GM12878 (cell line): ENCODE results near the gene STX16.

Experiments used
- ATF2 ChIP-seq: IDR thresholded peaks from 2 replicates; pipeline ENCODE4 v1.6.1; 2012; ENCODE audit warnings: low read length, inconsistent platforms
- ATF7 ChIP-seq: fragments of 450-650 bp; IDR thresholded peaks from 2 replicates; pipeline ENCODE4 v1.6.1; 2016; ENCODE audit warnings: low read depth, mild to moderate bottlenecking
- BCLAF1 ChIP-seq: fragments of 450-650 bp; IDR thresholded peaks from 2 replicates; pipeline ENCODE4 v1.6.1; 2017; ENCODE audit warnings: antibody characterized with exemption, mild to moderate bottlenecking, moderate library complexity
- CREB1 ChIP-seq: IDR thresholded peaks from 2 replicates; pipeline ENCODE4 v1.6.1; 2012; ENCODE audit warnings: low read depth, mild to moderate bottlenecking, inconsistent platforms
- CTCF ChIP-seq, 3 experiments: IDR thresholded peaks in 2 of 3; conservative IDR thresholded peaks in 1 of 3; 2 replicates each; pipeline ENCODE4 v1.5.1; 2011; ENCODE audit warnings: low read depth in 3 of 3, low read length in 3 of 3, mild to moderate bottlenecking in 3 of 3, control low read depth in 2 of 3, moderate library complexity in 2 of 3, inconsistent platforms in 1 of 3, mixed read lengths in 1 of 3; ENCODE audit not compliant: control insufficient read depth in 2 of 3, insufficient read depth in 1 of 3; ENCODE audit errors: extremely low read depth in 1 of 3
- FOXK2 ChIP-seq: fragments of 450-650 bp; IDR thresholded peaks from 2 replicates; pipeline ENCODE4 v1.6.1; 2017; ENCODE audit warnings: mild to moderate bottlenecking, moderate library complexity
- HDAC2 ChIP-seq: fragments of 200-600 bp; sonication (generic); IDR thresholded peaks from 2 replicates; pipeline ENCODE4 v1.6.1; 2017
- MTA2 ChIP-seq: fragments of 450-650 bp; IDR thresholded peaks from 2 replicates; pipeline ENCODE4 v1.6.1; 2016; ENCODE audit warnings: low read depth, mild to moderate bottlenecking, moderate library complexity
- PKNOX1 ChIP-seq: fragments of 450-650 bp; IDR thresholded peaks from 2 replicates; pipeline ENCODE4 v1.6.1; 2016; ENCODE audit warnings: mild to moderate bottlenecking
- POLR2A ChIP-seq: IDR thresholded peaks from 2 replicates; pipeline ENCODE4 v1.6.1; 2011; ENCODE audit warnings: low read depth, mild to moderate bottlenecking, low read length
- POLR2AphosphoS5 ChIP-seq: IDR thresholded peaks from 2 replicates; pipeline ENCODE4 v1.6.1; 2011; ENCODE audit warnings: mild to moderate bottlenecking, low read length, inconsistent platforms
- REST ChIP-seq: IDR thresholded peaks from 2 replicates; pipeline ENCODE4 v1.6.1; 2012; ENCODE audit warnings: mild to moderate bottlenecking, low read depth, low read length
- SREBF2 ChIP-seq: IDR thresholded peaks from 2 replicates; pipeline ENCODE4 v1.6.1; 2012; ENCODE audit warnings: mild to moderate bottlenecking, low read length

GRCh38 chr20:58710481-58711265 is 59.6 kb downstream of the STX16 start:
- TF ChIP-seq FOXK2 (no peak), HDAC2 (no peak), CREB1 (no peak), ATF2 (no peak), MTA2 (no peak), REST (no peak), POLR2AphosphoS5 (no peak), CTCF (IDR thresholded peaks at IDR 0.05 in 2 of 3, conservative IDR thresholded peaks at IDR 0.05 in 1 of 3; ENCODE audit: control insufficient read depth in 2 of 3, extremely low read depth in 1 of 3, insufficient read depth in 1 of 3, low read depth in 3 of 3, low read length in 3 of 3) (no peak), PKNOX1 (no peak), ATF7 (no peak), BCLAF1 (no peak), POLR2A (no peak), SREBF2 (no peak)
